Thymus (tissue), 11 donors: ENCODE measurements around the gene GRM4. TPM values are rescaled to one million over a fixed set of nuclear protein-coding genes. Genes with fewer than 3 reads are reported as not detected.
A peak's percentile ranks its signal among the peaks of the same experiment; 100 is the strongest.

Experiments used
- DNase-seq, 9 donors: peaks; one replicate each; pipeline ENCODE4 v3.0.0-alpha.2; 2013; ENCODE audit warnings: low spot score in 9 of 9, low read depth in 6 of 9, missing footprints in 1 of 9
- H3K27ac ChIP-seq, 2 donors: one replicate each; pipeline ENCODE4 v1.5.1; 2013; ENCODE audit warnings: control low read depth in 1 of 2, low read depth in 1 of 2, low read length in 1 of 2, mild to moderate bottlenecking in 1 of 2, moderate library complexity in 1 of 2
- H3K27me3 ChIP-seq, 2 donors: one replicate each; pipeline ENCODE4 v1.5.1; 2013; ENCODE audit warnings: low read length in 1 of 2; ENCODE audit not compliant: control insufficient read depth in 2 of 2, insufficient read depth in 1 of 2
- H3K36me3 ChIP-seq, 2 donors: one replicate each; pipeline ENCODE4 v1.5.1; 2013; ENCODE audit warnings: low read length in 1 of 2, mild to moderate bottlenecking in 1 of 2, moderate library complexity in 1 of 2; ENCODE audit not compliant: control insufficient read depth in 2 of 2, insufficient read depth in 2 of 2
- H3K4me1 ChIP-seq, 2 donors: one replicate each; pipeline ENCODE4 v1.5.1; 2013; ENCODE audit warnings: low read length in 2 of 2; ENCODE audit not compliant: control insufficient read depth in 2 of 2, insufficient read depth in 2 of 2
- H3K4me3 ChIP-seq, 2 donors: one replicate each; pipeline ENCODE4 v1.5.1; 2013; ENCODE audit warnings: low read length in 2 of 2, control low read depth in 1 of 2, mild to moderate bottlenecking in 1 of 2
- H3K9me3 ChIP-seq, 2 donors: one replicate each; pipeline ENCODE4 v1.5.1; 2013; ENCODE audit warnings: low read length in 1 of 2, mild to moderate bottlenecking in 1 of 2; ENCODE audit not compliant: control insufficient read depth in 2 of 2, insufficient read depth in 1 of 2
- WGBS: extraction: QIAGEN DNeasy Blood & Tissue Kit; methylation state at CpG from one replicate; pipeline ENCODE4 v1.1.7; 2013; 5-methylcytosine and 5-hydroxymethylcytosine counted together
- polyA plus RNA-seq: library from polyadenylated mRNA; stranded (reverse); fragments of 200-250 nt; gene quantifications from one replicate; pipeline ENCODE4 v1.2.3, GENCODE V29; 2013
- total RNA-seq: library from RNA; stranded (reverse); fragments of 120-200 nt; gene quantifications from one replicate; pipeline ENCODE4 v1.2.4, GENCODE V29; 2013
- donor health status: healthy.

GRM4 gene
- total and polyA plus RNA-seq, 2 donors = 0.14 to 0.27 TPM

GRCh38 chr6:34120953-34121675 is 24.8 kb downstream of the GRM4 start:
- Histone ChIP-seq H3K27me3 (peaks cover 0 to 9% of the 10 kb centered on the region in 2 donors), H3K27ac (no peak overlapping the region), H3K9me3 (no peaks in the 10 kb centered on the region), H3K4me3 (no peak overlapping the region), H3K4me1 (no peaks in the 10 kb centered on the region), H3K36me3 (no peaks in the 10 kb centered on the region)
- 67% methylated on average over 13 of the region's 13 CpGs for WGBS
- no peak for DNase-seq

- WGBS = 93% methylated on average over 11 of the region's 11 CpGs
- no peaks in the 10 kb centered on the region for H3K9me3 ChIP-seq
- no peak for DNase-seq
- no peak overlapping the region for H3K27ac ChIP-seq
- no peak overlapping the region for H3K4me3 ChIP-seq
- no peaks in the 10 kb centered on the region for H3K36me3 ChIP-seq
- no peaks in the 10 kb centered on the region for H3K4me1 ChIP-seq
- H3K27me3 ChIP-seq = peaks cover 0 to 6% of the 10 kb centered on the region in 2 donors
Measured at GRCh38 chr6:34115915-34116314, 30.0 kb downstream of the GRM4 start.

GRCh38 chr6:34115403-34115795 is 30.5 kb downstream of the GRM4 start:
- peaks cover 0 to 9% of the 10 kb centered on the region in 2 donors for H3K27me3 ChIP-seq
- no peaks in the 10 kb centered on the region for H3K36me3 ChIP-seq
- no peak overlapping the region for H3K4me3 ChIP-seq
- H3K4me1 ChIP-seq = no peaks in the 10 kb centered on the region
- no peaks in the 10 kb centered on the region for H3K9me3 ChIP-seq
- 50% methylated on average over 10 of the region's 10 CpGs for whole genome bisulfite sequencing
- no peak overlapping the region for H3K27ac ChIP-seq
- peak; percentile 6 to 71 (median 36) for DNase-seq

- no peak for DNase-seq
Measured at GRCh38 chr6:34114695-34115402, 31.0 kb downstream of the GRM4 start.

GRCh38 chr6:34113532-34113931 is 32.4 kb downstream of the GRM4 start:
- Histone ChIP-seq H3K27ac (no peak overlapping the region), H3K27me3 (peaks cover 0 to 7% of the 10 kb centered on the region in 2 donors), H3K9me3 (no peaks in the 10 kb centered on the region), H3K36me3 (no peaks in the 10 kb centered on the region), H3K4me1 (no peaks in the 10 kb centered on the region), H3K4me3 (no peak overlapping the region)
- WGBS = 64% methylated on average over 3 of the region's 3 CpGs
- no peak for DNase-seq

More at GRCh38 chr6:34114695-34115402, 31.0 kb downstream of the GRM4 start:
- no peaks in the 10 kb centered on the region for H3K9me3 ChIP-seq
- no peaks in the 10 kb centered on the region for H3K4me1 ChIP-seq
- no peak overlapping the region for H3K27ac ChIP-seq
- no peak overlapping the region for H3K4me3 ChIP-seq
- H3K27me3 ChIP-seq = peaks cover 0 to 9% of the 10 kb centered on the region in 2 donors
- WGBS = 84% methylated on average over 16 of the region's 16 CpGs
- H3K36me3 ChIP-seq = no peaks in the 10 kb centered on the region

GRCh38 chr6:34112126-34112525 is 33.8 kb downstream of the GRM4 start:
- Histone ChIP-seq H3K4me3 (no peak overlapping the region), H3K4me1 (no peaks in the 10 kb centered on the region), H3K27ac (no peak overlapping the region), H3K36me3 (no peaks in the 10 kb centered on the region), H3K27me3 (peaks cover 0 to 7% of the 10 kb centered on the region in 2 donors), H3K9me3 (peaks cover 0 to 3% of the 10 kb centered on the region in 2 donors)
- DNase-seq = no peak
- WGBS = 85% methylated on average over 5 of the region's 5 CpGs

- WGBS = 70% methylated on average over 6 of the region's 6 CpGs
- Histone ChIP-seq H3K27ac (no peak overlapping the region), H3K27me3 (peaks cover 0 to 5% of the 10 kb centered on the region in 2 donors)
Measured at GRCh38 chr6:34110610-34111009, 35.3 kb downstream of the GRM4 start.

GRCh38 chr6:34108176-34108575 is 37.7 kb downstream of the GRM4 start:
- Histone ChIP-seq H3K4me1 (no peaks in the 10 kb centered on the region), H3K27ac (no peak overlapping the region), H3K4me3 (no peak overlapping the region), H3K36me3 (no peaks in the 10 kb centered on the region), H3K27me3 (peaks cover 0 to 5% of the 10 kb centered on the region in 2 donors), H3K9me3 (peaks cover 0 to 3% of the 10 kb centered on the region in 2 donors)
- no peak for DNase-seq
- 91% methylated on average over 9 of the region's 9 CpGs for WGBS

More at GRCh38 chr6:34110610-34111009, 35.3 kb downstream of the GRM4 start:
- H3K4me3 ChIP-seq = no peak overlapping the region
- peaks cover 0 to 3% of the 10 kb centered on the region in 2 donors for H3K9me3 ChIP-seq
- no peaks in the 10 kb centered on the region for H3K4me1 ChIP-seq
- DNase-seq = no peak
- H3K36me3 ChIP-seq = no peaks in the 10 kb centered on the region

GRCh38 chr6:34106900-34107299 is 39.0 kb downstream of the GRM4 start:
- Histone ChIP-seq H3K4me1 (no peaks in the 10 kb centered on the region), H3K27ac (no peak overlapping the region), H3K9me3 (peaks cover 0 to 3% of the 10 kb centered on the region in 2 donors), H3K4me3 (no peak overlapping the region), H3K27me3 (peaks cover 0 to 5% of the 10 kb centered on the region in 2 donors), H3K36me3 (no peaks in the 10 kb centered on the region)
- no peak for DNase-seq
- 81% methylated on average over 5 of the region's 5 CpGs for WGBS
